AG08395 (cell line): Measurements from ENCODE around the gene RHOBTB3.

Experiments used
- DNase-seq: peaks from one replicate; pipeline ENCODE4 v3.0.0; 2012; ENCODE audit warnings: mixed read lengths, low spot score

Gene RHOBTB3

DNA sequence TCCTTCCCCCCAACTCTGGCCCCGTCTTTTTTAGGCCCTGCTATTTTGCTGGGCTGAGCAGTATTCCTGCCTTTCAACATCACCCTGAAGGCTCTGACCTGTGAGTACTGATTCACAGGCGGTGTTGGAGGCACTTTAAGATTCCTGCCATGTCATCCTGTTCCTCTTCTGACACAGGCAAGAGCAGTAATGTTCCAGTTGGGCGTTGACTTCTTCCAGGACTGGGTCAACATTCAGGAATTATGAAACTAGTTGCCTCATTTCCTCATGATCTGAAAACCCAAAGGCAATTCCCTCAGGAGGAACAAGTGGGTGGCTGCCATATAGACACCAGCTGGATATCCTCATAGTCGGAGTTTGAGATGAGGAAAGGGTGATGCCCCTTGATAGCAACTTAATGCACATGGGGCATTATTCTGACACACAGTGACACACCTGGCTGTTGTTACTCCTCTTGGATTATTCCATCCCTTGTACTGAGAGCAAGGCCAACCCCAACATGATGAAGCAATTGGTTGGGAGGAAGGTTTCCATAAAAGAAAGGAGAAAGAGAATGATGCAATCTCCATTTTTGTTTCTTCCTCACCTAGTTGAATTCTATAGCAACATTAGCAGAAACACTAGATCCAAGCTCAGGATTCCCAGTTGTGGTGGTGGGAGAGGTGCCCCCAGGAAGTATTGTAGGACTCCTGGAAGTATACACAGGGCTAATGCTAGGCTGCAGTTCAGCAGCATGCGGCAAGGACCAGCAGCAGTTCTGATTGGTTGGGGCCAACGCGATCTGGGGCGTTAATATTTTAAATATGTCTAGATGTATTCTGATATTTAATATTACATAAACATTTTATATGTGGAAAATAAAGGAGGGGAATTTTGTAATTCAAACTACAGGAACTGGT is 111.0 kb downstream of the RHOBTB3 start:
- DNase-seq: peak; percentile 50

DNA sequence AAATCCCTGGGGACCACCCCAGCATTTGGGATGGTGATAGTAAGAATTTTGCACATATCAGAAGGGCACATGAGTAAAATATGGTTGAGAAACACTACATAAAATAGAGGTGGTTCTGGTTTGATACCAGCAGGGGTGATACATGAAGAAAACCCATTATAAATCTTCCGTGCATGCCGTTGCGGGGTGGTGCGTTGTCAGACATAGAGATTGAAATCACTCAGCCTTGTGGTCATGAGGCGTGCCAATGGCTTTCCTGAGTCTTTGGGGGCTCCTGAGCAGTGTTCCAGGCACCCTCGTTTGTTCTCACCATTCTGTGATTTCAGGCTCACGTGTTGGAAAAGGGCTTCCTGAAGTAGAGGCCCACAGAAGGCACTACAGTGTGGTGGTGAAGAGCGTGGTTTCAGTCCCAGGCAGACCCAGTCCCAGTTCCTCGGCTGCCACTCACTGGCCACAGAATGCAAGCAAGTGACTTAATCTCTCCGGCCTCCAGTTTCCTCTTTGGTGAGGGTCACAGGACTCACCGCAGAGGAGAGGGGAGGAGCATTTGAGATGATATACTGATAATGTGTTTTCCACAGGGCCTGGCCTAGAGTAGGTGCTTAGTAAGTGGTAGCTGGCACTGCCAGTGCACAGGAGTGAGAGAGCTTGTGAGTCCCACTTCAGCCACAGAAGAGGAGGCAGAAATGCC is 111.9 kb downstream of the RHOBTB3 start:
- no peak for DNase-seq

DNA sequence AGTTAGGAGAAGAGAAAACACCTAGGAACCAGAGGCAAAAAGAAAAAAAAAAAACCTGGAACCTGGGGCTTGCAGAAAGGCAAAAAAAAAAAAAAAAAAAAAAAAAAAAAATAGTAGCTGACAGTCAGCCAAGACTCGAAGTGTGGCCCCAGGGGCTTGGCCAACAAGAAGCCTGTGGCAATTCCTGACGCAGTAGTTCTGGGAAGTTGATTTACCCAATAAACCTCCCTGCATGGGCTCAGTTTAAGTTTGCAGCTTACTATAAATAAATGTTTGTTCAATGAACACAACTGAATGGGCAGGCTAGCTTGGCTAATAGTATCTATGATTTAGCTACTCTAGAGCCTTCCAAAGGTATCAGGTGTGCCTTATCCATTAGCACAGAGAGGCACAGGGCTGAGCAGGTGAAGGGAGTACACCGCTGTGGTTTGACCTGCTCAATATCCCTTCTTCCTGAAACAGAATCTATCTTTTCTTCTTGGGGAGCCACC is 112.6 kb downstream of the RHOBTB3 start:
- no peak for DNase-seq

DNA sequence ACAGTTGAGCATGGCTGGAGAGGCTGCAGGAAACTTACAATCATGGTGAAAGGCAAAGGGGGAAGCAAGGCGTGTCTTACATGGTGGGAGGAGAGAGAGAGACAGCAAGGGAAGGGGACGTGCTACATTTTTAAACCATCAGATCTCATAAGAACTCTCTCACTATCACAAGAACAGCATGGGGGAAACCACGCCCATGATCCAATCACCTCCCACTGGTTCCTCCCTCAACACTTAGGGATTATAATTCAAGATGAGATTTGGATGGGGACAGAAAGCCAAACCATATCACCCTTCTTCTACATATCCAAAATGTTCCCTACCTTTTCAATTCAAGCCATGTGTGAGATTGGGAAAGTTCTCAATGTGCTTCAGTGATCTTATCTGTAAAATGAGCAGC is 114.3 kb downstream of the RHOBTB3 start:
- DNase-seq: no peak
